HG02588 (cell line): Measurements from ENCODE around the gene CHRDL2.

Source experiments
- ATAC-seq: cut with Tn5 transposase; IDR thresholded peaks from one replicate; pipeline ENCODE4 v1.9.1; 2021; ENCODE audit warnings: mild to moderate bottlenecking, moderate library complexity; ENCODE audit not compliant: unreplicated experiment

The CHRDL2 gene

GRCh38 chr11:74685905-74686304 is 45.3 kb downstream of the CHRDL2 start:
- no peak for ATAC-seq

- ATAC-seq = no peak
Observed at GRCh38 chr11:74685338-74685737, 45.9 kb downstream of the CHRDL2 start.

- ATAC-seq = no peak
Observed at GRCh38 chr11:74684661-74685060, 46.6 kb downstream of the CHRDL2 start.

GRCh38 chr11:74683941-74684481 is 47.2 kb downstream of the CHRDL2 start:
- ATAC-seq = no peak

GRCh38 chr11:74683279-74683871 is 47.9 kb downstream of the CHRDL2 start:
- ATAC-seq = no peak

- no peak for ATAC-seq
Observed at GRCh38 chr11:74682731-74683278, 48.4 kb downstream of the CHRDL2 start.

GRCh38 chr11:74681686-74682651 is 49.3 kb downstream of the CHRDL2 start:
- no peak for ATAC-seq

- ATAC-seq = no peak
Observed at GRCh38 chr11:74680703-74681531, 50.3 kb downstream of the CHRDL2 start.

GRCh38 chr11:74680035-74680671 is 51.1 kb downstream of the CHRDL2 start:
- ATAC-seq = no peak

- ATAC-seq = no peak
Observed at GRCh38 chr11:74679513-74679865, 51.7 kb downstream of the CHRDL2 start.

GRCh38 chr11:74678591-74679512 is 52.4 kb downstream of the CHRDL2 start:
- no peak for ATAC-seq

- no peak for ATAC-seq
Observed at GRCh38 chr11:74678041-74678440, 53.2 kb downstream of the CHRDL2 start.

GRCh38 chr11:74677131-74677530 is 54.1 kb downstream of the CHRDL2 start:
- no peak for ATAC-seq

GRCh38 chr11:74676596-74676995 is 54.6 kb downstream of the CHRDL2 start:
- ATAC-seq = no peak

- ATAC-seq = no peak
Observed at GRCh38 chr11:74675761-74676160, 55.5 kb downstream of the CHRDL2 start.

- no peak for ATAC-seq
Observed at GRCh38 chr11:74673693-74674360, 57.4 kb downstream of the CHRDL2 start.

- ATAC-seq = no peak
Observed at GRCh38 chr11:74672956-74673692, 58.1 kb downstream of the CHRDL2 start.

- no peak for ATAC-seq
Observed at GRCh38 chr11:74672332-74672955, 58.8 kb downstream of the CHRDL2 start.
